Glutamatergic neuron (in vitro differentiated cells): ENCODE measurements around the gene ARHGEF4. TPM values are rescaled to one million over a fixed set of nuclear protein-coding genes. Genes with fewer than 3 reads are reported as not detected.

Experiments
- DNase-seq: peaks from one replicate; pipeline ENCODE4 v3.0.0; 2022
- H3K27ac Mint-ChIP-seq: one replicate; pipeline ENCODE4 v1.8.0; 2020; ENCODE audit warnings: mild to moderate bottlenecking, mixed read lengths, inconsistent platforms; ENCODE audit not compliant: unreplicated experiment
- H3K27me3 Mint-ChIP-seq: one replicate; pipeline ENCODE4 v1.8.0; 2020; ENCODE audit warnings: mild to moderate bottlenecking, moderate library complexity, mixed read lengths, inconsistent platforms; ENCODE audit not compliant: unreplicated experiment
- H3K36me3 Mint-ChIP-seq: one replicate; pipeline ENCODE4 v1.8.0; 2020; ENCODE audit warnings: mild to moderate bottlenecking, mixed read lengths, inconsistent platforms; ENCODE audit not compliant: unreplicated experiment
- H3K4me1 Mint-ChIP-seq: one replicate; pipeline ENCODE4 v1.8.0; 2020; ENCODE audit warnings: mild to moderate bottlenecking, low read depth, mixed read lengths, inconsistent platforms; ENCODE audit not compliant: unreplicated experiment
- H3K4me3 Mint-ChIP-seq: one replicate; pipeline ENCODE4 v1.8.0; 2020; ENCODE audit warnings: mild to moderate bottlenecking, mixed read lengths, inconsistent platforms; ENCODE audit not compliant: unreplicated experiment
- H3K9me3 Mint-ChIP-seq: one replicate; pipeline ENCODE4 v1.8.0; 2020; ENCODE audit warnings: mild to moderate bottlenecking, moderate library complexity, mixed read lengths, inconsistent platforms; ENCODE audit not compliant: unreplicated experiment
- CTCF ChIP-seq: fragments of 200-600 bp; sonication (generic); IDR thresholded peaks from one replicate; pipeline ENCODE4 v1.5.0; 2021; ENCODE audit not compliant: partially characterized antibody, unreplicated experiment
- total RNA-seq: library from RNA; stranded (reverse); fragmentation: NEBNext Ultra II Directional; extraction: Animal tissue kit (Norgen Biotek cat#: 25700); gene quantifications from one replicate; pipeline ENCODE4 v1.2.1, GENCODE V29; 2021; ENCODE audit not compliant: unreplicated experiment

The ARHGEF4 gene
- total RNA-seq, 1 donor from 2014 or later, result 6.1 TPM

GRCh38 chr2:130915149-130915548 lies 78.4 kb downstream of the ARHGEF4 start:
- H3K36me3 Mint-ChIP-seq, result no peaks in the 10 kb centered on the region
- H3K4me1 Mint-ChIP-seq, result peaks cover 3% of the 10 kb centered on the region
- DNase-seq, result no peak
- no peak for TF ChIP-seq CTCF
- H3K4me3 Mint-ChIP-seq, result no peak overlapping the region
- H3K9me3 Mint-ChIP-seq, result no peaks in the 10 kb centered on the region
- H3K27me3 Mint-ChIP-seq, result peaks cover 6% of the 10 kb centered on the region
- H3K27ac Mint-ChIP-seq, result no peak overlapping the region

DNA sequence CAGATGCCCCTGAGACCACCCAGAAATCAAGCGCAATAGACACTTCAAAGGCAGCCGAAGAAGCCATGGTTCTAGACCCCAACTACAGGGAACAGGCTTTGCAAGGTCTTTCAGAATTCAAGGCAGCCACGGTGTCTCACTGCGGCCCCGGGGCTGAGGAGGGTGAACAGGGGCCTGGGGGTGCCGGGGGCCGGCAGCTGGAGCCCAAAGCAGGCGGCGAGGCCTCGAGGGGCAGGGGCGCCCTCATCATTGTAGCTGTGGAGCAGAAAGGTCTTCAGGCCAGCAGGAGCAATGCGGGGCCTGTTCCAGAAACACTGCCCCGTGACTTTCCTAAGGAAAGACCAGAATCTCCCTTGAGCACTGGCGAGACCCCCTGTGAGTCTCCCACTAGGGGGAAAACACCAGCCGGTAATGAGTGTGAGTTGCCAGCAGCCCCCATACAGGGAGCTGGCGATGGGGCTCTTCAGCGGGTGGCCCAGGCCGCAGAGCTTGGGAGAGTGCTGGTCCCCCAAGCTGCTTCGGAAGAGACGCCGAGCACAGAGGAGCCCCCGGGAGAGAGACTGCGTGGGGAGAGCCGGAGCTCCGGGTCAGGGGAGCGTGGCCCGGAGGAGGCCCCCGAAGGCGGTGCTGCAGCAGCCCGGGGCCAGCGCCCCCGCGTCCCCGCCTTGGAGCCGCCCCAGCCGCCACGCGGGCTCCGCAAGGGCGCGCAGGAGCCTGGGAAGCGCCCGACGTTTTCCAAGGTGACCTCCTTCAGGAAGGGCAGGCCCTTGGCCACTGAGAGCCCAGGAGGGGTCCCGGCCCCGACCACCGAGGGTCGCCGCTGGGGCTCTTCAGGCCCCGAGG lies 79.1 kb downstream of the ARHGEF4 start:
- Mint-ChIP-seq H3K9me3 (no peaks in the 10 kb centered on the region), H3K27ac (no peak overlapping the region), H3K4me1 (peaks cover 3% of the 10 kb centered on the region), H3K27me3 (peaks cover 5% of the 10 kb centered on the region), H3K4me3 (no peak overlapping the region), H3K36me3 (no peaks in the 10 kb centered on the region)
- no peak for TF ChIP-seq CTCF
- DNase-seq, result no peak

DNA sequence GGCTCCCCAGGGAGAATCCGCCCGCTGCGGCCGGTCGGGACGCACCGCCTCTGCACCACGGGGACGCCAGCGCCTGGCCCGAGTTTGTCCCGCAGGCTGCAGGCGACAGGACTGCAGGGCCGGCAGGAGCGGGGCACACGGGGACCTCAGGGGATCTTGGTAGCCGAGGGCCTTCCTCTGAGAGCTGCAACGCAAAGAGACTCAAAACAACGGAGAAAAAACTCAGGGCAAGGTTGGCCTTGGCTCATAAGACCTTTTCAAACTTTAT lies 79.7 kb downstream of the ARHGEF4 start:
- no peak overlapping the region for H3K4me3 Mint-ChIP-seq
- no peaks in the 10 kb centered on the region for H3K9me3 Mint-ChIP-seq
- DNase-seq, result no peak
- H3K4me1 Mint-ChIP-seq, result peaks cover 3% of the 10 kb centered on the region
- peaks cover 4% of the 10 kb centered on the region for H3K27me3 Mint-ChIP-seq
- H3K36me3 Mint-ChIP-seq, result no peaks in the 10 kb centered on the region
- H3K27ac Mint-ChIP-seq, result no peak overlapping the region
- no peak for TF ChIP-seq CTCF

DNA sequence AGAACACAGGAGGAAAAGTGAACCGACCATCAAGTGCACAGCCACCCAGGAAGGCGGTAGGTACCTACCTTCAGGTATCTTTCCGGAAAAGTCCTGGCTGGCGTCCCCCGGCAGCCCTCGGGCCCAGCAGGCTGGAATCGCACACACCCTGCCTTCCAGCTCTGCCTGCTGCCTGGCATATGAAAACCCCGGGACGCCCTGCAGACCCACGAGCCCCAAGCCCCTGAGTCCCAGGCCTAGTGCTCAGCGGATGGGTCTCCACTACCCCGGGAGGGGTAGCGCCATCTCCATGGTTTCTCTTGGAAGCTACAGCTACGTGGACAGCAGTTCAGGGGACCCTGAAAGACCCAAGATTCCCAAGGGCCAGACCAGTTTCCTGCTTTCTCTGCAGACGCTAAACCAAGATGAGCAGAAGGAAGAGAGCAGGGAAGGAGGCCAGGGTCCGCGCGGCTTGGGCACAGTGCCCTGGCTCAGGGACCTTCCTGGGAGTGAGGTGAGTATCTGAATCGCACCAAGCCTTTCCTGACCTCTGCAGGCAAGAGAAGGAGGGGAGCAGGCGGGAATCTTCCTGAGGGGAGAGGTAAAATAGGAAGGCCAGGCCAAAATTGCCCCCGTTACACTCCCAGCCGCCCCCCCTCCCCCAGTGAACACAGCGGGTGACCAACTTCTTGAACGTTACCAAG lies 80.4 kb downstream of the ARHGEF4 start:
- peaks cover 3% of the 10 kb centered on the region for H3K27me3 Mint-ChIP-seq

More for the DNA sequence above, 80.4 kb downstream of the ARHGEF4 start:
- Mint-ChIP-seq H3K36me3 (no peaks in the 10 kb centered on the region), H3K4me3 (no peak overlapping the region), H3K9me3 (no peaks in the 10 kb centered on the region), H3K4me1 (peaks cover 3% of the 10 kb centered on the region), H3K27ac (no peak overlapping the region)
- no peak for TF ChIP-seq CTCF
- no peak for DNase-seq
